ENCODE measurements around the gene PLCD4.
A peak's percentile ranks its signal among the peaks of the same experiment; 100 is the strongest.

PLCD4 gene

GRCh38 chr2:218671654-218672566, 64.2 kb downstream of the PLCD4 start, which contains the start of the genes RNF25 and STK36:
TSS of gene RNF25 (minus strand) at chr2:218672002. CDS start at chr2:218671970, 32 bp downstream.
TSS of gene STK36 (plus strand) at chr2:218672086. CDS start at chr2:218672830, 744 bp downstream.
- DNase-seq, result peak; percentile 90

GRCh38 chr2:218679119-218679518, 71.4 kb downstream of the PLCD4 start:
- no peak for DNase-seq

GRCh38 chr2:218680061-218680460, 72.4 kb downstream of the PLCD4 start:
- DNase-seq, result no peak
